Astrocyte of the cerebellum (primary cell): ENCODE measurements around the gene NODAL.
A peak's percentile ranks its signal among the peaks of the same experiment; 100 is the strongest.
"Not testable (repeated sequence)": the region's sequence is repeated elsewhere in the genome, so short reads cannot be mapped to it uniquely, and the experiment has no call there.

Source experiments
- DNase-seq: peaks from one replicate; pipeline ENCODE4 v3.0.0-alpha.2; 2011; ENCODE audit warnings: low read depth
- H3K4me3 ChIP-seq: 2 replicates; pipeline ENCODE4 v1.5.1; 2011; ENCODE audit warnings: mild to moderate bottlenecking, low read depth, low read length, moderate library complexity
- CTCF ChIP-seq: IDR thresholded peaks from 2 replicates; pipeline ENCODE4 v1.5.1; 2012; ENCODE audit warnings: low read length, low read depth, moderate library complexity, mild to moderate bottlenecking; ENCODE audit errors: missing control alignments
- in situ Hi-C: cut with HindIII; loops from 2 replicates; pipeline ENCODE4 v1.10.0; 2017; ENCODE audit warnings: low sequenced_read_pairs

Gene NODAL

GRCh38 chr10:70441161-70441894 lies at the start of gene NODAL:
NODAL (minus strand) TSS chr10:70441681; CDS start chr10:70441667, 14 bp downstream.
- peak within 1 kb of the TSS; percentile 14 for H3K4me3 ChIP-seq
- TF ChIP-seq CTCF = no peak
- in situ Hi-C loops = no loop called here
- no peak for DNase-seq

GRCh38 chr10:70490142-70490541 lies 48.7 kb upstream of the NODAL start:
- DNase-seq = no peak
- no peak for TF ChIP-seq CTCF
- no peak overlapping the region for H3K4me3 ChIP-seq
- in situ Hi-C loops = no loop called here

- no peak for TF ChIP-seq CTCF
- no peak for DNase-seq
- no peak overlapping the region for H3K4me3 ChIP-seq
- in situ Hi-C loops = no loop called here
Measured at GRCh38 chr10:70487824-70488223, 46.3 kb upstream of the NODAL start.

- DNase-seq, in situ Hi-C loops: not testable (repeated sequence)
Measured at GRCh38 chr10:70483872-70484271, 42.4 kb upstream of the NODAL start.

GRCh38 chr10:70482982-70483760 lies 41.7 kb upstream of the NODAL start:
- TF ChIP-seq CTCF = no peak
- H3K4me3 ChIP-seq = no peak overlapping the region
- no peak for DNase-seq
- in situ Hi-C loops = no loop called here

More at GRCh38 chr10:70483872-70484271, 42.4 kb upstream of the NODAL start:
- H3K4me3 ChIP-seq = not testable (repeated sequence)

GRCh38 chr10:70481831-70482530 lies 40.5 kb upstream of the NODAL start:
- DNase-seq = no peak
- no peak for TF ChIP-seq CTCF
- in situ Hi-C loops = no loop called here

More at GRCh38 chr10:70481831-70482530, 40.5 kb upstream of the NODAL start:
- H3K4me3 ChIP-seq = no peak overlapping the region
